GM12878 (cell line): ENCODE results near the gene CAMTA1.

Experiments used
- CBFB ChIP-seq: IDR thresholded peaks from 2 replicates; pipeline ENCODE4 v1.6.1; 2016; ENCODE audit warnings: antibody characterized with exemption, low read depth
- CTCF ChIP-seq, 3 experiments: IDR thresholded peaks in 2 of 3; conservative IDR thresholded peaks in 1 of 3; 2 replicates each; pipeline ENCODE4 v1.5.1; 2011; ENCODE audit warnings: low read depth in 3 of 3, low read length in 3 of 3, mild to moderate bottlenecking in 3 of 3, control low read depth in 2 of 3, moderate library complexity in 2 of 3, inconsistent platforms in 1 of 3, mixed read lengths in 1 of 3; ENCODE audit not compliant: control insufficient read depth in 2 of 3, insufficient read depth in 1 of 3; ENCODE audit errors: extremely low read depth in 1 of 3

- TF ChIP-seq CBFB = no peak
- no peak for TF ChIP-seq CTCF (IDR thresholded peaks at IDR 0.05 in 2 of 3, conservative IDR thresholded peaks at IDR 0.05 in 1 of 3; ENCODE audit: control insufficient read depth in 2 of 3, extremely low read depth in 1 of 3, insufficient read depth in 1 of 3, low read depth in 3 of 3, low read length in 3 of 3)
Observed at GRCh38 chr1:7681401-7681800, 896.1 kb downstream of the CAMTA1 start.
